ENCODE measurements around the gene NLRC4. TPM values are rescaled to one million over a fixed set of nuclear protein-coding genes. Genes with fewer than 3 reads are reported as not detected.

Gene NLRC4
- polyA plus RNA-seq, 1 experiment: not detected

DNA sequence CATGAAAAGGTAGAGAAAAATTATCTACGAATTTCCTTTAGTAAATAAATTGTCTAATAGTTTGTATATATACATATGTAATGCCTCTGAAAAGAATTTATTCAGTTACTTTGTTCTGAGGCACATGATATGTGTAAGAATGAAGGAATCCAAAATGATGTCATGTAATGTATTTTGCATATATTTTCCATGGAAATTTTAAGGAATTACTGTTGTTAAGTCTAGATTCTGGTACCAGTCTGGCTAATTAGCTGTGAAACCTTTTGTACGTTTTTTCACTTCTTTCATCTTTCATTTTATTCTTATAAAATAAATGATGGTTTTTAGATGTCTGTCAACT is 25.3 kb upstream of the NLRC4 start:
- DNase-seq (ENCODE audit: low read depth): no peak
- POLR2A ChIA-PET: no interaction called here
- Histone ChIP-seq H3K27me3 (ENCODE audit: control insufficient read depth, insufficient read depth, low read length) (no peaks in the 10 kb centered on the region), H3K4me3 (ENCODE audit: low read depth, low read length) (no peak overlapping the region), H3K36me3 (ENCODE audit: control insufficient read depth, insufficient read depth, low read length) (no peaks in the 10 kb centered on the region)
- CTCF ChIA-PET: interaction anchor here (1.1 kb wide), 1 partner anchor 16 kb away, joined by 3 read pairs; no protein-coding TSS in a partner anchor
- TF ChIP-seq, protein P1, sequence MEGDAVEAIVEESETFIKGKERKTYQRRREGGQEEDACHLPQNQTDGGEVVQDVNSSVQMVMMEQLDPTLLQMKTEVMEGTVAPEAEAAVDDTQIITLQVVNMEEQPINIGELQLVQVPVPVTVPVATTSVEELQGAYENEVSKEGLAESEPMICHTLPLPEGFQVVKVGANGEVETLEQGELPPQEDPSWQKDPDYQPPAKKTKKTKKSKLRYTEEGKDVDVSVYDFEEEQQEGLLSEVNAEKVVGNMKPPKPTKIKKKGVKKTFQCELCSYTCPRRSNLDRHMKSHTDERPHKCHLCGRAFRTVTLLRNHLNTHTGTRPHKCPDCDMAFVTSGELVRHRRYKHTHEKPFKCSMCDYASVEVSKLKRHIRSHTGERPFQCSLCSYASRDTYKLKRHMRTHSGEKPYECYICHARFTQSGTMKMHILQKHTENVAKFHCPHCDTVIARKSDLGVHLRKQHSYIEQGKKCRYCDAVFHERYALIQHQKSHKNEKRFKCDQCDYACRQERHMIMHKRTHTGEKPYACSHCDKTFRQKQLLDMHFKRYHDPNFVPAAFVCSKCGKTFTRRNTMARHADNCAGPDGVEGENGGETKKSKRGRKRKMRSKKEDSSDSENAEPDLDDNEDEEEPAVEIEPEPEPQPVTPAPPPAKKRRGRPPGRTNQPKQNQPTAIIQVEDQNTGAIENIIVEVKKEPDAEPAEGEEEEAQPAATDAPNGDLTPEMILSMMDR (IDR thresholded peaks at IDR 0.05; ENCODE audit: insufficient read depth, low read depth, low read length): no peak

DNA sequence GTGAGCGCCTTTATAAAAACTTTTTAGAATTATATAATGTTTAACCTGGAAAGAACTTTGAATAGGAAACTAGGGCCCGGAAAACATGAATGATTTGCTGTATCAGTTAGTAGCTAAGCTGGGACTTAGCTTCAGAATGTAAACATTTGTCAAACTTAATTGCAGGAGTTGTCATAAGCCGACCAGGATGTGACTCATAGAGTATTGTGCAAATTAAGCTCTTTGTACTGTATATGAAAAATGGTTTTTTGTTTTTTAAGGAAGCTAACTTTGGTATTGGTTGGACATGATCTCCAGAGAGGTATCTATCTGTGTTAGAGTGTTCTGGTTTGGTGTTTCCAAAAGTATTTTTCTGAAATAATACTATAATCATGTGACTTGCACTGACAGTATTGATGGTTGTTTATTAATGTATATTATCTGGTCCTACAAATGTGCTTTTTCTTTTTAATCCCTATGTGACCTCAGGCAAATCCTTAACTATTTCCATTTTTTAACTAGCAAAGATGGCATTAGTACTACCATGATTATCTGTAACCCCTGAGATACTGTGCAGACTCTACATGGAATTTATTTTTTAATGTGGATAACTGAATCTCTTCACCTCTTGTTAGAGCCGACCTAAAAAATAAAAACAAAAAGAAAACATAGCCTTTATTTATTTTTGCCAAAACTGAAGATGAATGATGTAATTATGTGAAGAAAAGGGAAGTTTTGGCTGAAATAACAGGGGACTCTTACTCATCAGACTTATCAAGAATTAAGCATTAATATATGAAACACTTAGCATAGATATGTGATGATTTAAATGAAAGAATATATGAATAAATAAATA is 24.7 kb upstream of the NLRC4 start:
- no peak for DNase-seq (ENCODE audit: low read depth)
- ChIA-PET CTCF (no interaction called here), POLR2A (no interaction called here)
- H3K27me3 ChIP-seq (ENCODE audit: control insufficient read depth, insufficient read depth, low read length): no peaks in the 10 kb centered on the region
- no peaks in the 10 kb centered on the region for H3K36me3 ChIP-seq (ENCODE audit: control insufficient read depth, insufficient read depth, low read length)
- TF ChIP-seq, protein P1 (IDR thresholded peaks at IDR 0.05; ENCODE audit: insufficient read depth, low read depth, low read length): no peak
- no peak overlapping the region for H3K4me3 ChIP-seq (ENCODE audit: low read depth, low read length)

DNA sequence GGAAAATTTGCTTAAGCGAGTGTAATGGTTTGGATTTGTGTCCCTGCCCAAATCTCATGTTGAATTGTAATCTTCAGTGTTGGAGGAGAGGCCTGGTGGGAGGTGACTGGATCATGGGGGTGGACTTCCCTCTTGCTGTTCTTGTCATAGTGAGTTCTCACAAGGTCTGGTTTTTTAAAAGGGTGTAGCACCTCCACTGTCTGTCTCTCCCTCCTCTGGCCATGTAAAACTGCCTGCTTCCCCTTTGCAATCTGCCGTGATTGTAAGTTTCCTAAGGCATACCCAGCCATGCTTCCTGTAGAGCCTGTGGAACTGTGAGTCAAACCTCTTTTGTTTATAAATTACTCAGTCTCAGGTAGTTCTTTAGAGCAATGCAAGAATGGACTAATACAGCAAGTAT is 19.6 kb upstream of the NLRC4 start:
- no peak for DNase-seq (ENCODE audit: low read depth)
- CTCF ChIA-PET: no interaction called here
- no peaks in the 10 kb centered on the region for H3K27me3 ChIP-seq (ENCODE audit: control insufficient read depth, insufficient read depth, low read length)

DNA sequence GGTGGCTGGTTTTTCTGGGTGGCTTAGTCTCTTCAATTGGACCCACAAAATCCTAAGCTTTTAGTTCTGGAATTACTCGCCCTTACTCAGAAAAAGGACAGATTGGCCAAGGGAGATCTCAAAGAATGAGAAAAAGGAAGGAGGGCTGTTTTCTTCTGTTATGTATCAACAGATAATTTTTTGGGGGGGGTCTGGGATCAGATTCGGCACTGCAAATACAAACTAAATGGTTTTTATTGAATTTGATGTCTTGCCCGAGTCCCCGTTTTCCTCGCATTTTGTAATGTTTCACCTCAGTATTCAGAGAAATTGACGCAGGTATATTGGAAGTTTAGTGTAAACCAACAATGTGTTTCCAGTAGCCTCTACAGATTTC is 13.8 kb upstream of the NLRC4 start:
- TF ChIP-seq, protein P1 (IDR thresholded peaks at IDR 0.05; ENCODE audit: insufficient read depth, low read depth, low read length): no peak
- Histone ChIP-seq H3K36me3 (ENCODE audit: control insufficient read depth, insufficient read depth, low read length) (peaks cover 3% of the 10 kb centered on the region; the same call in 1 of the 2 replicates), H3K27me3 (ENCODE audit: control insufficient read depth, insufficient read depth, low read length) (no peaks in the 10 kb centered on the region; the same call in 1 of the 2 replicates), H3K4me3 (ENCODE audit: low read depth, low read length) (peak overlapping the region; percentile 99)
- ChIA-PET POLR2A (interaction anchor here (0.6 kb wide), 1 partner anchor 30 kb away, joined by 3 read pairs; no protein-coding TSS in a partner anchor), CTCF (no interaction called here)
- no peak for DNase-seq (ENCODE audit: low read depth)

More for the DNA sequence above, 19.6 kb upstream of the NLRC4 start:
- POLR2A ChIA-PET: no interaction called here
- TF ChIP-seq, protein P1 (IDR thresholded peaks at IDR 0.05; ENCODE audit: insufficient read depth, low read depth, low read length): no peak
- Histone ChIP-seq H3K4me3 (ENCODE audit: low read depth, low read length) (no peak overlapping the region), H3K36me3 (ENCODE audit: control insufficient read depth, insufficient read depth, low read length) (peaks cover 3% of the 10 kb centered on the region; the same call in 1 of the 2 replicates)

DNA sequence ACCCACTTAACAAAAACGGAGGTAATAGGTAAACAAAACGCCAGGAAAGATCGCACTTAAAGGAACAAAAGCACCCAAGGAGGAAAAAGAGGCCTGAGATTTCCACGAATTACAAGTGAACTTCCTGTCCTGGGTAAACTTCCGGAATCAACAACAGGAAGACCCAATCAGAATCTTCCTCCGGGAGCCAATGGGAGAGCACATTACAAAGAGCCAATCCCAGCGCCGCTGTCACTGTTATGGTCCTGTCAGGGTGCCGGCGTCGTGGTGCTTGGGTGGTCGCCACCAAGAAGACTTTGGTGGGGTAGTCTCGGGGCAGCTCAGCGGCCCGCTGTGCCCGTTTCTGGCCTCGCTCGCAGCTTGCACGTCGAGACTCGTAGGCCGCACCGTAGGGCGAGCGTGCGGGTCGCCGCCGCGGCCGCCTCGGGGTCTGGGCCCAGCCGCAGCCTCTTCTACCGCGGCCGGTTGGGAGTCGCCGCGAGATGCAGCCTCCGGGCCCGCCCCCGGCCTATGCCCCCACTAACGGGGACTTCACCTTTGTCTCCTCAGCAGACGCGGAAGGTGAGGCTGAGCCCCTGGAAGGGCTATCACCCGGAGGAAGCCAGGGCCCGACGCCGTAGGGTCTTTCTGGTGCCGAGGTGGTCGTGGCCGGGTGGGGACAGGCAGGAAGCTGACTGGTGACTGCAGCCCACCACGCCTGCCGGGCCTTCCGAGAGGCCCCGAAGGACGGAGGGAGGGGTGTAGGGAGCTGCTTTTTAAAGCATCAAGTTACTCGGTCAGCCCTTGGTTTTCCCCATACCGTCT is 13.2 kb upstream of the NLRC4 start, which contains the start of gene YIPF4:
Gene YIPF4, plus strand, starts transcription at position 231 of the 804 bp plus-strand sequence. Its CDS starts 252 bp downstream, at position 483.
- peak within 1 kb of the TSS; percentile 99 for H3K4me3 ChIP-seq (ENCODE audit: low read depth, low read length)
- H3K36me3 ChIP-seq (ENCODE audit: control insufficient read depth, insufficient read depth, low read length): peaks cover 3% of the 10 kb centered on the region; the same call in 1 of the 2 replicates
- DNase-seq (ENCODE audit: low read depth): peak; percentile 72
- no peaks in the 10 kb centered on the region; the same call in 1 of the 2 replicates for H3K27me3 ChIP-seq (ENCODE audit: control insufficient read depth, insufficient read depth, low read length)
- TF ChIP-seq, protein P1 (IDR thresholded peaks at IDR 0.05; ENCODE audit: insufficient read depth, low read depth, low read length): no peak
- POLR2A ChIA-PET: interaction anchor here (0.6 kb wide), 1 partner anchor 31 kb away, joined by 3 read pairs; no protein-coding TSS in a partner anchor
- CTCF ChIA-PET: interaction anchor here (1.1 kb wide), 1 partner anchor 1584 kb away, joined by 3 read pairs; no protein-coding TSS in a partner anchor

All from BJ (cell line).